Tibial artery (tissue), 4 donors: Measurements from ENCODE around the gene MDP1.

Source experiments
- DNase-seq, 2 donors: peaks; one replicate each; pipeline ENCODE4 v3.0.0-alpha.2; 2019
- H3K27ac ChIP-seq, 2 donors: fragments of 200-600 bp; sonication (generic) in 1 of 2; 1 replicate in 1 of 2; 2 replicates in 1 of 2; pipeline ENCODE4 v1.5.1; 2018 to 2019; ENCODE audit warnings: mild to moderate bottlenecking in 1 of 2
- H3K27me3 ChIP-seq, 2 donors: fragments of 200-600 bp; sonication (generic) in 1 of 2; one replicate each; pipeline versions ENCODE4 v1.5.1 to v1.6.0; 2016 to 2019
- H3K36me3 ChIP-seq, 3 donors: fragments of 200-600 bp; sonication (generic) in 2 of 3; one replicate each; pipeline ENCODE4 v1.5.1; 2016 to 2019; ENCODE audit warnings: mild to moderate bottlenecking in 2 of 3
- H3K4me1 ChIP-seq, 4 donors: fragments of 200-600 bp; sonication (generic) in 2 of 4; 1 replicate in 3 of 4; 2 replicates in 1 of 4; pipeline ENCODE4 v1.5.1; 2016 to 2019
- H3K4me3 ChIP-seq, 2 donors: fragments of 200-600 bp; sonication (generic) in 1 of 2; 1 replicate in 1 of 2; 2 replicates in 1 of 2; pipeline ENCODE4 v1.5.1; 2018 to 2019; ENCODE audit warnings: mild to moderate bottlenecking in 2 of 2
- H3K9me3 ChIP-seq, 3 donors: fragments of 200-600 bp; sonication (generic) in 1 of 3; one replicate each; pipeline ENCODE4 v1.5.1; 2016 to 2019
- CTCF ChIP-seq, 2 experiments: fragments of 200-600 bp in 1 of 2; fragments of 450-650 bp in 1 of 2; IDR thresholded peaks; one replicate each; pipeline ENCODE4 v1.5.1; 2017 to 2019; ENCODE audit warnings: antibody characterized with exemption in 2 of 2, mild to moderate bottlenecking in 1 of 2, moderate library complexity in 1 of 2
- intact Hi-C: fragments of 100-400 bp; cut with DNase I; formaldehyde crosslinking; loops from one replicate; pipeline ENCODE4 v1.15.0; 2023; ENCODE audit warnings: low total_unique reads

MDP1 gene

DNA sequence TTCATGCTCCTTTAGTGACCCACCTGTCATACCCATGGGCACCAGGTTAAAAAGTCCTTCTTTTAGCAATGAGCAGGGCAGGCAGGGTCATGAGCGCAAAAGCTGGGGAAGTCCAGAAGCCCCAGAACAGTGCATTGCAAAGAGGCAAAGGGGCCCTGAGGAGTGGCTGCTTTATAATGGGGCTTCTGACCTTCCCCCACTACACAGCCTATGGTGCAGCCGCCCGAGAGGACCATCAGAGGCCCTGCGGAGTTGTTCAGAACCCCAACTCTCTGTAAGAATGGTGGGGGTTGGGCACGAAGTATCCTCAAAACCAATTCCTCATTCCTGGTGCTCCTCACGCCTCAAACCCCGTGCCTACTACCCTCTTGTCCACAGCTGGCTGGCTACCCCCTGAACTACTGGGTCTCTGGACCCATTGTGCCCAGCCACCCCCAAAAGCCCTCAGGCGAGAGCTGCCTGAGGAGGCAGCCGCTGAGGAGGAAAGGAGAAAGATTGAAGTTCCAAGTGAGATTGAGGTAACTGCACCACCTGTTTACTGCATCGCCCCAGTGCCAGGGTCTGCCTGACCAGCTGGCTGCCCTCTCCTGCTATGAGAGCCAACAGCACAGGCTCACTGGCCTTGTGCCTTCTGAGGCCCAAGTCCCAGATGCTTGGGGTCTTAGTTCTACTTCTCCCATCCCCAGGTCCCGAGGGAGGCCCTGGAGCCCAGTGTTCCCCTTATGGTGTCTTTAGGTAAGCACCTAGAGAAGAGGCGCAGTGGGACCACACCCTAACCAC lies 37.3 kb downstream of the MDP1 start:
- no peaks in the 10 kb centered on the region for H3K27me3 ChIP-seq
- no peaks in the 10 kb centered on the region for H3K9me3 ChIP-seq
- H3K4me3 ChIP-seq = no peak overlapping the region
- H3K36me3 ChIP-seq = peaks cover 16 to 75% (median 53%) of the 10 kb centered on the region in 3 donors
- intact Hi-C loops = no loop called here
- H3K4me1 ChIP-seq = no peaks in the 10 kb centered on the region
- no peak for TF ChIP-seq CTCF (IDR thresholded peaks at IDR 0.05)
- DNase-seq = no peak
- no peak overlapping the region for H3K27ac ChIP-seq

DNA sequence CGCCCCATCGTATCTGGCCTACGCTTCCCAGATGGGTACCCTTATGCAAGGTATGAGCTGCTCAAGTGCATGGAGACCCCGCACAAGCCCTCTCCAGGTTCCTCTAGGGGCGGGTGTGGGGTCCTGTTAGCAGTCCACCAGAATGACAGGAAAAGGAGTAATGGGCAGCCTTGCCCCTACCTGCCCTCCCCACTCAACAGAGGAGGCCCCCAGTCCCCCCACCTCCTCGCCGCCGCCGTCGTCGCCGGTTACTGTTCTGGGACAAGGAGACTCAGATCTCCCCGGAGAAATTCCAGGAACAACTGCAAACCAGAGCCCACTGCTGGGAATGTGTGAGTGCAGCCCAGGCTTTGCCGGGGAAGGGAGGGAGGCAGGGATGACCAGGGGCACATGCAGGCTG lies 38.0 kb downstream of the MDP1 start:
- intact Hi-C loops = no loop called here
- Histone ChIP-seq H3K27me3 (no peaks in the 10 kb centered on the region), H3K9me3 (no peaks in the 10 kb centered on the region), H3K4me3 (no peak overlapping the region), H3K4me1 (no peaks in the 10 kb centered on the region), H3K27ac (no peak overlapping the region), H3K36me3 (peaks cover 9 to 74% (median 46%) of the 10 kb centered on the region in 3 donors)
- no peak for DNase-seq
- no peak for TF ChIP-seq CTCF (IDR thresholded peaks at IDR 0.05)

DNA sequence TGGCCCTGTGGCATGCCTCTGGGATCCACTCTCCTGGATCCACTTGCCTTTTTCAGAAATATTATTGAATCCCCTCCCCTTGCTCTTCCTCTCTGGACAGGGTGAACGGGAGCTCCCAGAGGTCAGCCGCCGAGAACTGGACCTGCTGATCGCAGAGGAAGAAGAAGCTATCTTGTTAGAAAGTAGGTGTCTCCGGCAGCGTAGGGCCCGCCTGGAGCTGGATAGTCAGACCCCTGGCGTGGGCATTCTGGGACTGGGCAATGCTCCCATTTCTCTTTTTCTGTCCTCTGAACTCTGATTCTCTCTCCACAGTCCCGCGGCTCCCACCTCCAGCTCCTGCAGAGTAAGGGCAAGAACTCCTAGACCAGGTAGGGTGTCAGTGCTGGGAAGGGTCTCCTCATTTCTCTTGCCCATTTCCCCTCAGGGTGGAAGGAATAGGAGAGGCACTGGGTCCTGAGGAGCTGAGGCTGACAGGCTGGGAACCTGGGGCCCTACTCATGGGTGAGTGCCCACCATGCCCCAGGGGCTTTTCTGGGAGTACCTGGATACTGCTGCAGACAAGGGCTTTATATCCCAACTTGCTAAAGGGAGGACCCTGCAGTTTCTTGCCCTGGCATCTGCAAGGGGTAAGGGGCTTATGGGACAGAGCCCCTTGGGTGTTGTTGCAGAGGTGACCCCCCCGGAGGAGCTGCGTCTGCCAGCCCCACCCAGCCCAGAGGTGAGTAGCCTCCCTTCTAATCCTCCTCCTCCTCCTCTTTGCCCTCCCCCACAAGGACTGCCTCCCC lies 38.6 kb downstream of the MDP1 start:
- Histone ChIP-seq H3K4me1 (peaks cover 0 to under 1% (median 0%) of the 10 kb centered on the region in 4 donors), H3K4me3 (no peak overlapping the region), H3K27me3 (no peaks in the 10 kb centered on the region), H3K27ac (no peak overlapping the region), H3K36me3 (peaks cover 3 to 73% (median 39%) of the 10 kb centered on the region in 3 donors), H3K9me3 (no peaks in the 10 kb centered on the region)
- no peak for DNase-seq
- no peak for TF ChIP-seq CTCF (IDR thresholded peaks at IDR 0.05)
- intact Hi-C loops = no loop called here

- Histone ChIP-seq H3K27me3 (no peaks in the 10 kb centered on the region), H3K36me3 (peaks cover 0 to 66% (median 35%) of the 10 kb centered on the region in 3 donors), H3K9me3 (no peaks in the 10 kb centered on the region), H3K4me1 (peaks cover 0 to 7% (median 2%) of the 10 kb centered on the region in 4 donors), H3K27ac (no peak overlapping the region), H3K4me3 (no peak overlapping the region)
- no peak for DNase-seq
- intact Hi-C loops = no loop called here
- no peak for TF ChIP-seq CTCF (IDR thresholded peaks at IDR 0.05)
Observed at GRCh38 chr14:24176599-24176998, 39.3 kb downstream of the MDP1 start.

GRCh38 chr14:24172871-24173281 lies 43.0 kb downstream of the MDP1 start:
- no peak for TF ChIP-seq CTCF (IDR thresholded peaks at IDR 0.05)
- H3K4me1 ChIP-seq = peaks cover 0 to 13% (median 3%) of the 10 kb centered on the region in 4 donors
- H3K9me3 ChIP-seq = no peaks in the 10 kb centered on the region
- no peak overlapping the region for H3K27ac ChIP-seq
- peaks cover 3 to 55% (median 16%) of the 10 kb centered on the region in 3 donors for H3K36me3 ChIP-seq
- H3K4me3 ChIP-seq = no peak overlapping the region
- no peak for DNase-seq
- no peaks in the 10 kb centered on the region for H3K27me3 ChIP-seq
- intact Hi-C loops = no loop called here
